ENCODE measurements around the gene KIAA1328.

Gene KIAA1328

GRCh38 chr18:37246779-37247340 lies 417.9 kb downstream of the KIAA1328 start:
- Histone ChIP-seq H3K27me3 (ENCODE audit: insufficient read depth, poor library complexity, severe bottlenecking) (peaks cover 39% of the 10 kb centered on the region), H3K4me3 (replicated peaks; ENCODE audit: insufficient read depth, low read length) (no peak overlapping the region), H3K27ac (replicated peaks) (no peak overlapping the region)
- no peak for DNase-seq (ENCODE audit: low read depth in 1 of 2, low spot score in 1 of 2)
- TF ChIP-seq, protein P1, sequence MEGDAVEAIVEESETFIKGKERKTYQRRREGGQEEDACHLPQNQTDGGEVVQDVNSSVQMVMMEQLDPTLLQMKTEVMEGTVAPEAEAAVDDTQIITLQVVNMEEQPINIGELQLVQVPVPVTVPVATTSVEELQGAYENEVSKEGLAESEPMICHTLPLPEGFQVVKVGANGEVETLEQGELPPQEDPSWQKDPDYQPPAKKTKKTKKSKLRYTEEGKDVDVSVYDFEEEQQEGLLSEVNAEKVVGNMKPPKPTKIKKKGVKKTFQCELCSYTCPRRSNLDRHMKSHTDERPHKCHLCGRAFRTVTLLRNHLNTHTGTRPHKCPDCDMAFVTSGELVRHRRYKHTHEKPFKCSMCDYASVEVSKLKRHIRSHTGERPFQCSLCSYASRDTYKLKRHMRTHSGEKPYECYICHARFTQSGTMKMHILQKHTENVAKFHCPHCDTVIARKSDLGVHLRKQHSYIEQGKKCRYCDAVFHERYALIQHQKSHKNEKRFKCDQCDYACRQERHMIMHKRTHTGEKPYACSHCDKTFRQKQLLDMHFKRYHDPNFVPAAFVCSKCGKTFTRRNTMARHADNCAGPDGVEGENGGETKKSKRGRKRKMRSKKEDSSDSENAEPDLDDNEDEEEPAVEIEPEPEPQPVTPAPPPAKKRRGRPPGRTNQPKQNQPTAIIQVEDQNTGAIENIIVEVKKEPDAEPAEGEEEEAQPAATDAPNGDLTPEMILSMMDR (IDR thresholded peaks at IDR 0.05; ENCODE audit: insufficient read depth, low read length), result no peak
- TF ChIP-seq SPI1 (IDR thresholded peaks at IDR 0.05; ENCODE audit: borderline replicate concordance, low read depth), result no peak
- TF ChIP-seq REST (IDR thresholded peaks at IDR 0.05; ENCODE audit: insufficient replicate concordance, low read depth), result no peak
- TF ChIP-seq POLR2AphosphoS5 (IDR thresholded peaks at IDR 0.05; ENCODE audit: low read depth), result no peak
- TF ChIP-seq GABPA (IDR thresholded peaks at IDR 0.05; ENCODE audit: low read depth), result no peak

GRCh38 chr18:37247497-37248161 lies 418.7 kb downstream of the KIAA1328 start:
- no peak for TF ChIP-seq SPI1 (IDR thresholded peaks at IDR 0.05; ENCODE audit: borderline replicate concordance, low read depth)

DNA sequence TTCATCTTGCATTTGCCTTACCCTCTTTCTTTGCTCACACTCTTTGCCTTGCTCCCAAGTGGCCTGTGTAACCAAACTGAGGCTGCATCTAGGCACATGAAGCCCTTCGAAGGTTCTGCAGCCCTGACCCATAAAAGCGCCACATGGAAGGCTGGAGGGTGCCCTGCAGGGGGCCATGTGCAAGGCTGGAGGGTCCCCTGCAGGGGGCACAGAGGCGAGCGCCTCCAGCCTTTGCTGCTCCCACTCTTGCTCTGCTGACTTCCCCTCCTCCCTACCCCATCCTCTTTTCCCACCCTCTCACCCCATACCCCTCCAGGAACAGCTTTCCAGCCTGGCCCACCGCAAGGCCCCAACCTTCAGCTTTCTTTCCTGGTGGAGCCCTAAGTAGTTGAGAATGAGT lies 419.4 kb downstream of the KIAA1328 start:
- TF ChIP-seq SPI1 (IDR thresholded peaks at IDR 0.05; ENCODE audit: borderline replicate concordance, low read depth) (no peak), REST (IDR thresholded peaks at IDR 0.05; ENCODE audit: insufficient replicate concordance, low read depth) (no peak), POLR2AphosphoS5 (IDR thresholded peaks at IDR 0.05; ENCODE audit: low read depth) (no peak)
- TF ChIP-seq, protein P1 (IDR thresholded peaks at IDR 0.05; ENCODE audit: insufficient read depth, low read length), result no peak
- Histone ChIP-seq H3K27ac (replicated peaks) (no peak overlapping the region), H3K4me3 (replicated peaks; ENCODE audit: insufficient read depth, low read length) (no peak overlapping the region), H3K27me3 (ENCODE audit: insufficient read depth, poor library complexity, severe bottlenecking) (peaks cover 44% of the 10 kb centered on the region)
- no peak for DNase-seq (ENCODE audit: low read depth in 1 of 2, low spot score in 1 of 2)

More at GRCh38 chr18:37247497-37248161, 418.7 kb downstream of the KIAA1328 start:
- no peak for DNase-seq (ENCODE audit: low read depth in 1 of 2, low spot score in 1 of 2)
- Histone ChIP-seq H3K27me3 (ENCODE audit: insufficient read depth, poor library complexity, severe bottlenecking) (peaks cover 42% of the 10 kb centered on the region), H3K27ac (replicated peaks) (no peak overlapping the region), H3K4me3 (replicated peaks; ENCODE audit: insufficient read depth, low read length) (no peak overlapping the region)

- TF ChIP-seq, protein P1 (IDR thresholded peaks at IDR 0.05; ENCODE audit: insufficient read depth, low read length), result no peak
- TF ChIP-seq GABPA (IDR thresholded peaks at IDR 0.05; ENCODE audit: low read depth) (no peak), REST (IDR thresholded peaks at IDR 0.05; ENCODE audit: insufficient replicate concordance, low read depth) (no peak), SPI1 (IDR thresholded peaks at IDR 0.05; ENCODE audit: borderline replicate concordance, low read depth) (no peak), POLR2AphosphoS5 (IDR thresholded peaks at IDR 0.05; ENCODE audit: low read depth) (no peak)
- Histone ChIP-seq H3K4me3 (replicated peaks; ENCODE audit: insufficient read depth, low read length) (no peak overlapping the region), H3K27ac (replicated peaks) (no peak overlapping the region), H3K27me3 (ENCODE audit: insufficient read depth, poor library complexity, severe bottlenecking) (peaks cover 43% of the 10 kb centered on the region)
- DNase-seq (ENCODE audit: low read depth in 1 of 2, low spot score in 1 of 2), result no peak
Measured at GRCh38 chr18:37249171-37249886, 420.4 kb downstream of the KIAA1328 start.
